SU-DHL-6 (cell line): ENCODE results near the gene SYTL3.

Experiments used
- H2AFZ ChIP-seq: fragments of 200-600 bp; sonication (generic); 2 replicates; pipeline ENCODE4 v1.6.1; 2014; ENCODE audit warnings: low read depth, mild to moderate bottlenecking, moderate library complexity, mixed read lengths, antibody characterized with exemption, low read length; ENCODE audit not compliant: severe bottlenecking
- H3F3A ChIP-seq: fragments of 200-600 bp; shearing (Covaris generic); 2 replicates; pipeline ENCODE4 v1.6.0; 2016; ENCODE audit warnings: antibody characterized with exemption, mild to moderate bottlenecking; ENCODE audit not compliant: insufficient read depth
- H3K27ac ChIP-seq: fragments of 200-600 bp; sonication (generic); 2 replicates; pipeline ENCODE4 v1.5.1; 2016; ENCODE audit warnings: low read depth, mild to moderate bottlenecking, low read length, moderate library complexity, mixed read lengths
- H3K27me3 ChIP-seq: fragments of 200-600 bp; sonication (generic), shearing (Covaris generic); 2 replicates; pipeline ENCODE4 v1.6.0; 2014; ENCODE audit warnings: mild to moderate bottlenecking, low read length
- H3K36me3 ChIP-seq: fragments of 200-600 bp; sonication (generic); 2 replicates; pipeline ENCODE4 v1.6.1; 2014; ENCODE audit warnings: mild to moderate bottlenecking, low read length, mixed read lengths
- H3K4me2 ChIP-seq: fragments of 300-600, 200-600 bp; shearing (Covaris generic), sonication (generic); 2 replicates; pipeline ENCODE4 v1.6.0; 2014; ENCODE audit warnings: low read length, low read depth, mild to moderate bottlenecking; ENCODE audit not compliant: poor library complexity, severe bottlenecking
- H3K4me3 ChIP-seq: fragments of 200-600 bp; sonication (generic); 2 replicates; pipeline ENCODE4 v1.5.1; 2014; ENCODE audit warnings: antibody characterized with exemption, low read length, mild to moderate bottlenecking, mixed read lengths; ENCODE audit not compliant: insufficient read depth, poor library complexity, severe bottlenecking
- H3K79me2 ChIP-seq: fragments of 200-600 bp; sonication (generic); 2 replicates; pipeline ENCODE4 v1.6.1; 2014; ENCODE audit warnings: mild to moderate bottlenecking, low read length, moderate library complexity; ENCODE audit not compliant: insufficient read depth
- H3K9ac ChIP-seq: fragments of 200-600 bp; sonication (generic); 2 replicates; pipeline ENCODE4 v1.7.0; 2014; ENCODE audit warnings: mild to moderate bottlenecking, low read length
- H3K9me2 ChIP-seq: fragments of 200-600 bp; sonication (generic); replicated peaks from 2 replicates; pipeline ENCODE4 v1.6.1; 2014; ENCODE audit warnings: low read length; ENCODE audit not compliant: insufficient read depth
- H3K9me3 ChIP-seq: fragments of 200-600 bp; sonication (generic); 2 replicates; pipeline ENCODE4 v1.6.1; 2014; ENCODE audit warnings: low read length, mixed read lengths; ENCODE audit not compliant: insufficient read depth
- H4K20me1 ChIP-seq: fragments of 200-600 bp; sonication (generic); 2 replicates; pipeline ENCODE4 v1.6.1; 2014; ENCODE audit warnings: low read depth, mild to moderate bottlenecking, antibody characterized with exemption, low read length, moderate library complexity, mixed read lengths
- EZH2phosphoT487 ChIP-seq: fragments of 200-600 bp; sonication (generic), shearing (Covaris generic); conservative IDR thresholded peaks from 2 replicates; pipeline ENCODE4 v1.6.1; 2018; ENCODE audit warnings: mild to moderate bottlenecking, antibody characterized with exemption, low read length, moderate library complexity, mixed read lengths
- TF ChIP-seq, protein P1 (sequence below): fragments of 200-600 bp; sonication (generic); IDR thresholded peaks from one replicate; pipeline ENCODE4 v1.5.1; 2017; ENCODE audit warnings: antibody characterized with exemption, mild to moderate bottlenecking, low read length, moderate library complexity; ENCODE audit not compliant: insufficient read depth, poor library complexity, severe bottlenecking

SYTL3 gene

GRCh38 chr6:158729906-158730540, 80.2 kb downstream of the SYTL3 start:
- Histone ChIP-seq H3K9me3 (peaks cover 7% of the 10 kb centered on the region; the same call in 1 of the 2 replicates), H2AFZ (no peak overlapping the region), H3K4me3 (no peak overlapping the region), H3K27me3 (no peaks in the 10 kb centered on the region), H4K20me1 (no peaks in the 10 kb centered on the region), H3K27ac (no peak overlapping the region), H3K36me3 (no peaks in the 10 kb centered on the region), H3K4me2 (no peak overlapping the region), H3K9me2 (no peaks in the 10 kb centered on the region), H3K79me2 (no peaks in the 10 kb centered on the region), H3K9ac (no peak overlapping the region), H3F3A (no peaks in the 10 kb centered on the region)
- TF ChIP-seq, protein P1, sequence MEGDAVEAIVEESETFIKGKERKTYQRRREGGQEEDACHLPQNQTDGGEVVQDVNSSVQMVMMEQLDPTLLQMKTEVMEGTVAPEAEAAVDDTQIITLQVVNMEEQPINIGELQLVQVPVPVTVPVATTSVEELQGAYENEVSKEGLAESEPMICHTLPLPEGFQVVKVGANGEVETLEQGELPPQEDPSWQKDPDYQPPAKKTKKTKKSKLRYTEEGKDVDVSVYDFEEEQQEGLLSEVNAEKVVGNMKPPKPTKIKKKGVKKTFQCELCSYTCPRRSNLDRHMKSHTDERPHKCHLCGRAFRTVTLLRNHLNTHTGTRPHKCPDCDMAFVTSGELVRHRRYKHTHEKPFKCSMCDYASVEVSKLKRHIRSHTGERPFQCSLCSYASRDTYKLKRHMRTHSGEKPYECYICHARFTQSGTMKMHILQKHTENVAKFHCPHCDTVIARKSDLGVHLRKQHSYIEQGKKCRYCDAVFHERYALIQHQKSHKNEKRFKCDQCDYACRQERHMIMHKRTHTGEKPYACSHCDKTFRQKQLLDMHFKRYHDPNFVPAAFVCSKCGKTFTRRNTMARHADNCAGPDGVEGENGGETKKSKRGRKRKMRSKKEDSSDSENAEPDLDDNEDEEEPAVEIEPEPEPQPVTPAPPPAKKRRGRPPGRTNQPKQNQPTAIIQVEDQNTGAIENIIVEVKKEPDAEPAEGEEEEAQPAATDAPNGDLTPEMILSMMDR = no peak
- no peak for TF ChIP-seq EZH2phosphoT487

DNA sequence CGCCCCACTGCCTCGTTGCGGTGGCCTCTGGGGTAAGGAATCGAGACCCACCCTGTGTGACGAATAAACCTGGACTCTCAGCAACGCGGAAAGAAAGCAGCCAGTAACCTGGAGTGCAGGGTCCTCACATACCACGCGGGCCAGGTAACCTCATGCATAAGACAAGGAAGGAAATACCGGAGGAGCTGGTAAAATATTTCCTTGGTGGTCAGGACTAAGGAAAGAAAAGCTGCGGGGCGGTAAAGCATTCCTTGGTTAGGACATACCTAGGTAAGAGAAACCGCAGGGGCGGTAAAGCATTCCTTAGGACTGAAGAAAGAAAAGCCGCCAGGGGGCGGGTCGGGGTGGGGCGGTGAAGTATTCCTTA, 80.7 kb downstream of the SYTL3 start:
- no peak overlapping the region for H2AFZ ChIP-seq
- H3K9me2 ChIP-seq = no peaks in the 10 kb centered on the region
- H3K4me3 ChIP-seq = no peak overlapping the region
- H3K27ac ChIP-seq = no peak overlapping the region
- no peaks in the 10 kb centered on the region for H3F3A ChIP-seq
- no peak for TF ChIP-seq EZH2phosphoT487
- TF ChIP-seq, protein P1 = no peak
- H3K36me3 ChIP-seq = no peaks in the 10 kb centered on the region
- no peak overlapping the region for H3K4me2 ChIP-seq
- H3K9ac ChIP-seq = no peak overlapping the region
- H3K79me2 ChIP-seq = no peaks in the 10 kb centered on the region
- H4K20me1 ChIP-seq = no peaks in the 10 kb centered on the region
- H3K9me3 ChIP-seq = peaks cover 7% of the 10 kb centered on the region; the same call in 1 of the 2 replicates
- no peaks in the 10 kb centered on the region for H3K27me3 ChIP-seq

GRCh38 chr6:158735009-158735408, 85.2 kb downstream of the SYTL3 start:
- TF ChIP-seq EZH2phosphoT487 = no peak
- TF ChIP-seq, protein P1 = no peak
- Histone ChIP-seq H3K9me2 (no peaks in the 10 kb centered on the region), H2AFZ (no peak overlapping the region), H3K79me2 (no peaks in the 10 kb centered on the region), H3K4me3 (no peak overlapping the region), H3K36me3 (no peaks in the 10 kb centered on the region), H3K27me3 (no peaks in the 10 kb centered on the region), H3K9ac (no peak overlapping the region), H3K9me3 (peaks cover 14% of the 10 kb centered on the region), H3F3A (no peaks in the 10 kb centered on the region), H3K27ac (no peak overlapping the region), H3K4me2 (no peak overlapping the region), H4K20me1 (no peaks in the 10 kb centered on the region)
